Sigmoid colon (tissue), 7 donors: ENCODE data around the gene SERPINA4. TPM values are rescaled to one million over a fixed set of nuclear protein-coding genes. Genes with fewer than 3 reads are reported as not detected.

Source experiments
- DNase-seq: peaks from one replicate; pipeline ENCODE4 v3.0.0-alpha.2; 2019
- H3K27ac ChIP-seq, 4 donors: fragments of 200-600 bp; sonication (generic); one replicate each; pipeline ENCODE4 v1.5.1; 2016 to 2019; ENCODE audit warnings: mild to moderate bottlenecking in 1 of 4
- H3K27me3 ChIP-seq, 3 donors: fragments of 200-600 bp; sonication (generic); one replicate each; pipeline ENCODE4 v1.5.1; 2019; ENCODE audit warnings: mild to moderate bottlenecking in 1 of 3
- H3K36me3 ChIP-seq, 4 donors: fragments of 200-600 bp; sonication (generic); one replicate each; pipeline ENCODE4 v1.5.1; 2016 to 2019
- H3K4me1 ChIP-seq, 4 donors: fragments of 200-600 bp; sonication (generic); one replicate each; pipeline ENCODE4 v1.5.1; 2017 to 2019
- H3K4me3 ChIP-seq, 4 donors: fragments of 200-600 bp; sonication (generic); one replicate each; pipeline ENCODE4 v1.5.1; 2017 to 2019; ENCODE audit warnings: mild to moderate bottlenecking in 2 of 4, moderate library complexity in 1 of 4
- H3K9me3 ChIP-seq, 4 donors: fragments of 200-600 bp in 3 of 4; sonication (generic) in 3 of 4; one replicate each; pipeline versions ENCODE4 v1.5.1 to v1.6.1; 2013 to 2019
- CTCF ChIP-seq, 4 experiments: fragments of 450-650 bp in 3 of 4; fragments of 200-600 bp in 1 of 4; IDR thresholded peaks; one replicate each; pipeline ENCODE4 v1.5.1; 2016 to 2019; ENCODE audit warnings: antibody characterized with exemption in 4 of 4, mild to moderate bottlenecking in 3 of 4, moderate library complexity in 2 of 4
- EP300 ChIP-seq, 4 donors: sonication (generic); formaldehyde crosslinking; IDR thresholded peaks; one replicate each; pipeline ENCODE4 v1.6.1; 2017; ENCODE audit warnings: antibody characterized with exemption in 4 of 4
- POLR2A ChIP-seq, 2 donors: fragments of 450-650 bp; IDR thresholded peaks; one replicate each; pipeline ENCODE4 v1.6.1; 2016; ENCODE audit warnings: antibody characterized with exemption in 2 of 2, mild to moderate bottlenecking in 2 of 2, moderate library complexity in 2 of 2
- POLR2AphosphoS5 ChIP-seq, 4 donors: sonication (generic); formaldehyde crosslinking; IDR thresholded peaks; one replicate each; pipeline ENCODE4 v1.6.1; 2017; ENCODE audit warnings: antibody characterized with exemption in 4 of 4
- WGBS, 2 donors: extraction: QIAGEN DNeasy Blood & Tissue Kit; methylation state at CpG; one replicate each; pipeline ENCODE4 v1.1.7; 2013; 5-methylcytosine and 5-hydroxymethylcytosine counted together
- intact Hi-C: fragments of 100-400 bp; cut with DNase I; formaldehyde crosslinking; loops from one replicate; pipeline ENCODE4 v1.15.1; 2023
- polyA plus RNA-seq, 3 donors: library from polyadenylated mRNA; stranded (reverse); fragments of 200-250 nt; gene quantifications; one replicate each; pipeline ENCODE4 v1.2.3, GENCODE V29; 2013
- total RNA-seq, 4 donors: library from RNA; depleted of rRNA; stranded (reverse); fragments of >200 nt; gene quantifications; one replicate each; pipeline ENCODE4 v1.1.0, GENCODE V29; 2016
- donor health status: healthy with polysubstance abuse.
- donor health status: Bipolar disorder and iron deficiency.
- donor health status: healthy.

Gene SERPINA4
- total and polyA plus RNA-seq, 7 donors, result not detected

GRCh38 chr14:94581127-94581999 lies 20.1 kb downstream of the SERPINA4 start, which contains the start of gene SERPINA5:
Gene SERPINA5, plus strand, starts transcription at chr14:94581426. Its CDS starts 5,937 bp downstream, at chr14:94587363.
- DNase-seq, result no peak
- no peak for TF ChIP-seq EP300 (IDR thresholded peaks at IDR 0.05)
- TF ChIP-seq POLR2AphosphoS5 (IDR thresholded peaks at IDR 0.05), result no peak
- TF ChIP-seq CTCF (IDR thresholded peaks at IDR 0.05), result no peak
- TF ChIP-seq POLR2A (IDR thresholded peaks at IDR 0.05), result no peak
- intact Hi-C loops, result no loop called here
- Histone ChIP-seq H3K4me1 (peaks cover 0 to 5% (median 0%) of the 10 kb centered on the region in 4 donors), H3K4me3 (no peak within 1 kb of the TSS), H3K27ac (peak within 1 kb of the TSS in 1 of 4 donors; percentile 10), H3K36me3 (no peaks in the 10 kb centered on the region), H3K27me3 (no peaks in the 10 kb centered on the region), H3K9me3 (no peaks in the 10 kb centered on the region)
- 47 to 61% methylated on average over 18 of the region's 18 CpGs for WGBS, 2 donors

- intact Hi-C loops, result no loop called here
- no peaks in the 10 kb centered on the region for H3K36me3 ChIP-seq
- H3K27me3 ChIP-seq, result no peaks in the 10 kb centered on the region
- H3K27ac ChIP-seq, result peak overlapping the region in 1 of 4 donors; percentile 10
- 84 to 85% methylated on average over 7 of the region's 7 CpGs for WGBS, 2 donors
- no peaks in the 10 kb centered on the region for H3K9me3 ChIP-seq
- peak; percentile 75 for DNase-seq
- peaks cover 0 to 5% (median 0%) of the 10 kb centered on the region in 4 donors for H3K4me1 ChIP-seq
- H3K4me3 ChIP-seq, result no peak overlapping the region
- TF ChIP-seq EP300 (IDR thresholded peaks at IDR 0.05) (no peak), CTCF (IDR thresholded peaks at IDR 0.05) (no peak), POLR2A (IDR thresholded peaks at IDR 0.05) (no peak), POLR2AphosphoS5 (IDR thresholded peaks at IDR 0.05) (no peak)
Observed at GRCh38 chr14:94582199-94582750, 21.0 kb downstream of the SERPINA4 start.

GRCh38 chr14:94582851-94583250 lies 21.6 kb downstream of the SERPINA4 start:
- Histone ChIP-seq H3K27me3 (no peaks in the 10 kb centered on the region), H3K27ac (no peak overlapping the region), H3K4me1 (peaks cover 0 to 5% (median 0%) of the 10 kb centered on the region in 4 donors), H3K9me3 (no peaks in the 10 kb centered on the region), H3K4me3 (no peak overlapping the region), H3K36me3 (no peaks in the 10 kb centered on the region)
- TF ChIP-seq POLR2A (IDR thresholded peaks at IDR 0.05), result no peak
- TF ChIP-seq POLR2AphosphoS5 (IDR thresholded peaks at IDR 0.05), result no peak
- no peak for TF ChIP-seq EP300 (IDR thresholded peaks at IDR 0.05)
- TF ChIP-seq CTCF (IDR thresholded peaks at IDR 0.05), result no peak
- intact Hi-C loops, result no loop called here
- DNase-seq, result no peak
- 87 to 93% methylated on average over 3 of the region's 3 CpGs for WGBS, 2 donors

- no peak for DNase-seq
- Histone ChIP-seq H3K27ac (no peak overlapping the region), H3K27me3 (no peaks in the 10 kb centered on the region), H3K9me3 (no peaks in the 10 kb centered on the region), H3K4me1 (peaks cover 0 to 5% (median 0%) of the 10 kb centered on the region in 4 donors), H3K4me3 (no peak overlapping the region), H3K36me3 (no peaks in the 10 kb centered on the region)
- intact Hi-C loops, result no loop called here
- no peak for TF ChIP-seq CTCF (IDR thresholded peaks at IDR 0.05)
- TF ChIP-seq POLR2AphosphoS5 (IDR thresholded peaks at IDR 0.05), result no peak
- no peak for TF ChIP-seq POLR2A (IDR thresholded peaks at IDR 0.05)
- no peak for TF ChIP-seq EP300 (IDR thresholded peaks at IDR 0.05)
- WGBS, 2 donors, result 94 to 95% methylated on average over 4 of the region's 4 CpGs
Observed at GRCh38 chr14:94583557-94583956, 22.3 kb downstream of the SERPINA4 start.
